ENCODE measurements around the gene CMYA5. TPM values are rescaled to one million over a fixed set of nuclear protein-coding genes. Genes with fewer than 3 reads are reported as not detected.

The CMYA5 gene
- total RNA-seq, 1 experiment from 2014 or later, result 0.22 TPM

DNA sequence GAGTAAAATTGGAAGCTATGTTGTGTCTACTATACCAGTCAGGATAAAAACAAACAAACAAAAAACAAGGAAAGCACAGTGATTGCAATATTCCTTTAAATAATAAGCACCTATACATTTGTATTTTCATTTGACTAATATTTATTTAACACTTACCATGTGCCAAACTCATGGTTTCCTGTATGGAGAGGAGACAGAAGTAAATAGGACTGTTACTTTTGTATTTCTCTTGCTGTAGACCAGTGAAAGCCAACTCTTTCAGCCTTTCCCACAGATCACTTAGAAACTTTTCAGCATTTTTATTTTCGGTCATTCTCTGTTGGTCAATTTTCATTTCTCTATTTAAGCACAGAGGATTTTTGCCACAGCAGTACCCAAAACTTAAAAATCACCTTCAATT is 4.5 kb downstream of the CMYA5 start:
- ChIA-PET CTCF (no interaction called here), POLR2A (no interaction called here), RAD21 (ENCODE audit: low non-redundant PET in 1 of 2, low total read pairs in 2 of 2, uncharacterized antibody in 2 of 2, unreplicated experiment in 2 of 2) (no interaction called here)
- DNase-seq (ENCODE audit: low read depth, low spot score) (no peak), ATAC-seq (no peak)
- BruUV-seq (replicated peaks), result no TSS peak
- TF ChIP-seq ZNF274 (IDR thresholded peaks at IDR 0.05; ENCODE audit: low read depth, low read length) (no peak), EZH2 (IDR thresholded peaks at IDR 0.05) (no peak), EGR1 (IDR thresholded peaks at IDR 0.05; ENCODE audit: low read depth) (no peak), ZFX (IDR thresholded peaks at IDR 0.05) (no peak), SIN3A (IDR thresholded peaks at IDR 0.05; ENCODE audit: low read depth) (no peak), POLR2AphosphoS5 (IDR thresholded peaks at IDR 0.05; ENCODE audit: low read depth, low read length) (no peak), ELF1 (IDR thresholded peaks at IDR 0.05; ENCODE audit: borderline replicate concordance, low read depth) (no peak), CEBPB (IDR thresholded peaks at IDR 0.05; ENCODE audit: low read depth) (no peak)
- TF ChIP-seq, protein P1, sequence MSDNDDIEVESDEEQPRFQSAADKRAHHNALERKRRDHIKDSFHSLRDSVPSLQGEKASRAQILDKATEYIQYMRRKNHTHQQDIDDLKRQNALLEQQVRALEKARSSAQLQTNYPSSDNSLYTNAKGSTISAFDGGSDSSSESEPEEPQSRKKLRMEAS (IDR thresholded peaks at IDR 0.05), result no peak
- no peaks in the 10 kb centered on the region for H4K20me1 ChIP-seq (ENCODE audit: insufficient read depth)
- no peaks in the 10 kb centered on the region for H3K4me1 ChIP-seq (ENCODE audit: control insufficient read depth in 1 of 2, insufficient read depth in 2 of 2, low read length in 2 of 2)
- no peak overlapping the region for H3K27ac ChIP-seq (ENCODE audit: low read depth, low read length)
- H3K36me3 ChIP-seq (ENCODE audit: control insufficient read depth in 1 of 2, insufficient read depth in 2 of 2, low read length in 2 of 2), result no peaks in the 10 kb centered on the region
- no peak overlapping the region for H2AFZ ChIP-seq (ENCODE audit: low read depth, low read length, poor library complexity, severe bottlenecking)
- intact Hi-C loops (cut with micrococcal nuclease), result no loop called here
- no peaks in the 10 kb centered on the region for H3K9me2 ChIP-seq (ENCODE audit: insufficient read depth)
- no peak overlapping the region for H3K4me2 ChIP-seq (ENCODE audit: low read length)
- H3K9me3 ChIP-seq (ENCODE audit: control insufficient read depth in 1 of 2, insufficient read depth in 1 of 2, low read depth in 1 of 2, low read length in 2 of 2), result no peaks in the 10 kb centered on the region
- no peaks in the 10 kb centered on the region for H3K27me3 ChIP-seq (ENCODE audit: insufficient read depth, low read length)
- H3K4me3 ChIP-seq (replicated peaks in 1 of 2; ENCODE audit: low read depth in 1 of 2, low read length in 2 of 2), result no peak overlapping the region
- no peaks in the 10 kb centered on the region for H3K79me2 ChIP-seq (ENCODE audit: insufficient read depth, low read length)
- no peak overlapping the region for H3K9ac ChIP-seq (ENCODE audit: low read length)

DNA sequence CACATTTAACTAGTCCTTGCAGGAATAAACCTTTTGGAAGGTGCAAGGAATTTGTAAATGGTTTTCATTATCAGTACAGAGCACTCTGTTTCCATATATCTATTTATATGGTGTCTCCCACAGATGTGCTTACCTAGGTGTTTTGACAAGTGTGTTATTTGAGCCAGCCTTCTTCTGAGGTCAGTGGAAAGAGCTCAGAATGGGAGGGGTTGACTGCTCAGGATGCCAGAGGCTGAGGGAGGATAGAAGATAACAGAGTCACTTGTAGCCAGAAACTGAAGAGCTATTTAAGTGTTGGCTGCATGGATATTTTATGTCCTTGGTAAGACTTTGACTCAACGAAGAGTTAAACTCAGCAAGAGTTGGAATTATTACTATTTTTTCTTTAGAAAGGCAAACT is 5.0 kb downstream of the CMYA5 start:
- no peak for DNase-seq (ENCODE audit: low read depth, low spot score)
- no peaks in the 10 kb centered on the region for H3K36me3 ChIP-seq (ENCODE audit: control insufficient read depth in 1 of 2, insufficient read depth in 2 of 2, low read length in 2 of 2)
- H3K27ac ChIP-seq (ENCODE audit: low read depth, low read length), result no peak overlapping the region
- RAD21 ChIA-PET (ENCODE audit: low non-redundant PET in 1 of 2, low total read pairs in 2 of 2, uncharacterized antibody in 2 of 2, unreplicated experiment in 2 of 2), result no interaction called here
- no peaks in the 10 kb centered on the region for H3K9me3 ChIP-seq (ENCODE audit: control insufficient read depth in 1 of 2, insufficient read depth in 1 of 2, low read depth in 1 of 2, low read length in 2 of 2)
- no peaks in the 10 kb centered on the region for H4K20me1 ChIP-seq (ENCODE audit: insufficient read depth)
- H3K4me1 ChIP-seq (ENCODE audit: control insufficient read depth in 1 of 2, insufficient read depth in 2 of 2, low read length in 2 of 2), result peaks cover 0 to 4% of the 10 kb centered on the region in 2 experiments; a peak in 2 of 4 replicates
- H3K9me2 ChIP-seq (ENCODE audit: insufficient read depth), result no peaks in the 10 kb centered on the region
- H3K79me2 ChIP-seq (ENCODE audit: insufficient read depth, low read length), result no peaks in the 10 kb centered on the region
- intact Hi-C loops (cut with micrococcal nuclease), result no loop called here
- H3K4me3 ChIP-seq (replicated peaks in 1 of 2; ENCODE audit: low read depth in 1 of 2, low read length in 2 of 2), result no peak overlapping the region
- POLR2A ChIA-PET, result interaction anchor here (0.6 kb wide), 1 partner anchor 197 kb away, joined by 3 read pairs; no protein-coding TSS in a partner anchor
- no peak for TF ChIP-seq TCF7L2 (IDR thresholded peaks at IDR 0.05; ENCODE audit: borderline replicate concordance, extremely low read depth, insufficient read depth, insufficient read length)
- TF ChIP-seq REST (IDR thresholded peaks at IDR 0.05; ENCODE audit: low read depth), result no peak
- no peak for TF ChIP-seq POLR2AphosphoS5 (IDR thresholded peaks at IDR 0.05; ENCODE audit: low read depth, low read length)
- no peak for TF ChIP-seq CTCF (IDR thresholded peaks at IDR 0.05 in 2 of 3, conservative IDR thresholded peaks at IDR 0.05 in 1 of 3; ENCODE audit: borderline replicate concordance in 1 of 3, insufficient read depth in 1 of 3, low read depth in 2 of 3, low read length in 2 of 3)
- TF ChIP-seq SIN3A (IDR thresholded peaks at IDR 0.05; ENCODE audit: low read depth), result no peak
- TF ChIP-seq SRF (IDR thresholded peaks at IDR 0.05; ENCODE audit: low read depth), result no peak
- no peak overlapping the region for H3K9ac ChIP-seq (ENCODE audit: low read length)
- ATAC-seq, result no peak
- CTCF ChIA-PET, result no interaction called here
- no peak overlapping the region for H2AFZ ChIP-seq (ENCODE audit: low read depth, low read length, poor library complexity, severe bottlenecking)
- no peak overlapping the region for H3K4me2 ChIP-seq (ENCODE audit: low read length)
- no peaks in the 10 kb centered on the region for H3K27me3 ChIP-seq (ENCODE audit: insufficient read depth, low read length)
- BruUV-seq (replicated peaks), result no TSS peak

All from HCT116 (cell line).